DND-41 (cell line): ENCODE measurements around the gene ACVR1C.

Experiments
- ATAC-seq: fragments of 200-7000 bp; cut with Tn5 transposase; 3 replicates; pipeline ENCODE4 v1.9.1; 2021; ENCODE audit warnings: low read depth; ENCODE audit not compliant: insufficient read depth
- DNase-seq: peaks from one replicate; pipeline ENCODE4 v3.0.0-alpha.2; 2020
- H2AFZ ChIP-seq: 2 replicates; pipeline ENCODE4 v1.6.0; 2012; ENCODE audit warnings: low read depth, low read length
- H3K27ac ChIP-seq: 2 replicates; pipeline ENCODE4 v1.5.1; 2012; ENCODE audit warnings: low read length, inconsistent platforms
- H3K27me3 ChIP-seq: fragments of 200-600 bp; sonication (generic); 2 replicates; pipeline ENCODE4 v1.6.0; 2012; ENCODE audit warnings: low read length, mild to moderate bottlenecking, inconsistent platforms; ENCODE audit not compliant: insufficient read depth, poor library complexity
- H3K36me3 ChIP-seq: 2 replicates; pipeline ENCODE4 v1.5.1; 2012; ENCODE audit warnings: low read length, inconsistent platforms; ENCODE audit not compliant: insufficient read depth
- H3K4me1 ChIP-seq: 2 replicates; pipeline ENCODE4 v1.5.1; 2012; ENCODE audit warnings: mild to moderate bottlenecking, low read length; ENCODE audit not compliant: insufficient read depth
- H3K4me2 ChIP-seq: 2 replicates; pipeline ENCODE4 v1.6.0; 2012; ENCODE audit warnings: mild to moderate bottlenecking, moderate library complexity, low read length, inconsistent platforms; ENCODE audit not compliant: insufficient read depth
- H3K4me3 ChIP-seq, 2 experiments: fragments of 200-600 bp in 1 of 2; shearing (Covaris generic) in 1 of 2; 2 replicates each; pipeline ENCODE4 v1.5.1; 2012 to 2016; ENCODE audit warnings: inconsistent platforms in 2 of 2, low read length in 2 of 2, mild to moderate bottlenecking in 2 of 2, low read depth in 1 of 2, moderate library complexity in 1 of 2
- H3K79me2 ChIP-seq: 2 replicates; pipeline ENCODE4 v1.6.0; 2012; ENCODE audit warnings: low read length, inconsistent platforms; ENCODE audit not compliant: insufficient read depth
- H3K9ac ChIP-seq: 2 replicates; pipeline ENCODE4 v1.6.0; 2012; ENCODE audit warnings: low read depth, mild to moderate bottlenecking, inconsistent platforms, low read length, moderate library complexity
- H3K9me3 ChIP-seq: 2 replicates; pipeline ENCODE4 v1.5.1; 2012; ENCODE audit warnings: low read length, moderate library complexity, mild to moderate bottlenecking, inconsistent platforms; ENCODE audit not compliant: insufficient read depth, severe bottlenecking
- H4K20me1 ChIP-seq: 2 replicates; pipeline ENCODE4 v1.6.0; 2012; ENCODE audit warnings: low read length; ENCODE audit not compliant: insufficient read depth
- CTCF ChIP-seq: IDR thresholded peaks from 2 replicates; pipeline ENCODE4 v1.5.1; 2012; ENCODE audit warnings: borderline replicate concordance, low read length, moderate library complexity, mild to moderate bottlenecking; ENCODE audit not compliant: poor library complexity, severe bottlenecking; ENCODE audit errors: extremely low read depth
- EZH2 ChIP-seq: IDR thresholded peaks from 3 replicates; pipeline ENCODE4 v1.6.1; 2012; ENCODE audit warnings: borderline replicate concordance, low read depth, mild to moderate bottlenecking, moderate library complexity, low read length, inconsistent platforms; ENCODE audit not compliant: severe bottlenecking

The ACVR1C gene

GRCh38 chr2:157628477-157629415 lies at the start of gene ACVR1C:
Gene ACVR1C, minus strand, starts transcription at chr2:157628864. Its CDS starts 220 bp downstream, at chr2:157628644.
- Histone ChIP-seq H3K4me2 (no peak within 1 kb of the TSS), H3K36me3 (no peaks in the 10 kb centered on the region), H3K4me1 (peaks cover 6% of the 10 kb centered on the region; the same call in 1 of the 2 replicates), H3K79me2 (no peaks in the 10 kb centered on the region), H2AFZ (no peak within 1 kb of the TSS), H3K4me3 (no peak within 1 kb of the TSS), H3K9ac (no peak within 1 kb of the TSS), H3K27me3 (no peaks in the 10 kb centered on the region), H4K20me1 (no peaks in the 10 kb centered on the region), H3K9me3 (no peaks in the 10 kb centered on the region), H3K27ac (no peak within 1 kb of the TSS)
- DNase-seq (no peak), ATAC-seq (no peak)
- TF ChIP-seq CTCF = peak; percentile 17
- TF ChIP-seq EZH2 = no peak

- no peaks in the 10 kb centered on the region for H3K4me1 ChIP-seq
- H3K36me3 ChIP-seq = no peaks in the 10 kb centered on the region
- no peak for TF ChIP-seq CTCF
- TF ChIP-seq EZH2 = no peak
- H4K20me1 ChIP-seq = no peaks in the 10 kb centered on the region
- H3K4me2 ChIP-seq = no peak overlapping the region
- no peak overlapping the region for H3K4me3 ChIP-seq
- no peaks in the 10 kb centered on the region for H3K9me3 ChIP-seq
- H3K9ac ChIP-seq = no peak overlapping the region
- no peak overlapping the region for H2AFZ ChIP-seq
- ATAC-seq = no peak
- no peak for DNase-seq
- no peaks in the 10 kb centered on the region for H3K79me2 ChIP-seq
- no peaks in the 10 kb centered on the region for H3K27me3 ChIP-seq
- no peak overlapping the region for H3K27ac ChIP-seq
Measured at GRCh38 chr2:157677941-157678340, 49.3 kb upstream of the ACVR1C start.

GRCh38 chr2:157672129-157672528 lies 43.5 kb upstream of the ACVR1C start:
- DNase-seq (no peak), ATAC-seq (no peak)
- H3K27me3 ChIP-seq = no peaks in the 10 kb centered on the region
- H3K4me1 ChIP-seq = no peaks in the 10 kb centered on the region
- no peak overlapping the region for H3K27ac ChIP-seq
- no peaks in the 10 kb centered on the region for H3K79me2 ChIP-seq
- no peaks in the 10 kb centered on the region for H4K20me1 ChIP-seq
- H3K4me2 ChIP-seq = no peak overlapping the region
- no peak overlapping the region for H2AFZ ChIP-seq
- H3K36me3 ChIP-seq = no peaks in the 10 kb centered on the region
- no peak overlapping the region for H3K9ac ChIP-seq
- TF ChIP-seq CTCF = no peak
- no peak for TF ChIP-seq EZH2
- H3K4me3 ChIP-seq = no peak overlapping the region
- no peaks in the 10 kb centered on the region for H3K9me3 ChIP-seq
